GM19455 (cell line): ENCODE measurements around the gene CLTB.
"Not testable (repeated sequence)": the region's sequence is repeated elsewhere in the genome, so short reads cannot be mapped to it uniquely, and the experiment has no call there.

Experiments used
- ATAC-seq: cut with Tn5 transposase; IDR thresholded peaks from one replicate; pipeline ENCODE4 v1.9.1; 2021; ENCODE audit not compliant: unreplicated experiment

CLTB gene

DNA sequence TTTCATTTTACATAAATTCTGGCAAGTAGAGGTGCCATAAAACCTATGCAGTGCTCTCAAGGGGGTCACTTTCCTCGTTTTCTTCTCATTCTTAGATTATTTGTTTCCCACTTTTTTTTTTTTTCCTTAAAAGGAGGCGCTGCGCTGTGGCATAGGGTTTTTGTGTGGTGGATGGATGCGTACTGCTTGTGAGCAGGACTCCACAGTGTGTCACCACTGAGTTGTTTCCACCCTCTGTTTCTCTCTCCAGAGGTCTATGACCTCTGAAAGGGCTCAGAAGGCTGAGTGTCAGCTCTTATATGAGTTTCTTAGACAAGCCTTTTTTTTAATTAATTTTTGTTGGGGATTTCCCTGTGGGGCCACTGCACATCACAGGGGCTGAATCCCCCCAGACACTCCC, 13.6 kb upstream of the CLTB start:
- ATAC-seq = no peak

DNA sequence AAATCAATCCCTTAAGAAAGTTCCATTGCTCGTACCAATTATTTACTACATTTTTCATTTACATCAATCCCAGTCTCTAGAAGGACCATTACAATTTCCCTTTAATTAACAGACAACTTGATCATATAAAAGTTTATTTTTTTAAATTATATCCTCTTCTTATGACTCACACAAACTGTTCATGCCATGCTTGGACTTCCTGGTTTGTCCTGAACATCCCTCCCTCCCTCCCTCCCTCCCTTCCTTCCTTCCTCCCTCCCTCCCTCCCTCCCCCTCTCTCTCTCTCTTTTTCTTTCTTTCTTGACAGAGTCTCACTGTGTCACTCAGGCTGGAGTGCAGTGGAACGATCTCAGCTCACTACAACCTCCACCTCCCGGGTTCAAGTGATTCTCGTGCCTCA, 11.6 kb upstream of the CLTB start:
- ATAC-seq = no peak

DNA sequence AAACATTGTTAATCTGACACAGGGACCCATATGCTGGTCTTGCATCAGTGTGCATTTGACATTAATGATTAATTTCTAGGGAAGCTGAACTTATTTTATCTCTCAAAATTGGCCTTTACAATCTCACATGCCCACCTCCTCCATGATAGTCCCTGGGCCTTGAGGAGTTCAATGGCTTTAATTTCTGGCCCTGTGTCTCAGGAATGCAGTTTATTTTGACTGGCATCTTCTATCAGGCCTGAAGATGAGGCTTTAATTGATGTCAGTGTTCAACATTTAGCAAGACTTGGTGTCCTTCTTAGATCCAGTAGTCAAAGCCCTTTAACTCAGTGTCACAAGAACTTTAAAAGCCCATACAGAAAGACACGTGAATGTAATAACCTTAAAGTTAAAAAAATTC, 10.5 kb upstream of the CLTB start:
- no peak for ATAC-seq

DNA sequence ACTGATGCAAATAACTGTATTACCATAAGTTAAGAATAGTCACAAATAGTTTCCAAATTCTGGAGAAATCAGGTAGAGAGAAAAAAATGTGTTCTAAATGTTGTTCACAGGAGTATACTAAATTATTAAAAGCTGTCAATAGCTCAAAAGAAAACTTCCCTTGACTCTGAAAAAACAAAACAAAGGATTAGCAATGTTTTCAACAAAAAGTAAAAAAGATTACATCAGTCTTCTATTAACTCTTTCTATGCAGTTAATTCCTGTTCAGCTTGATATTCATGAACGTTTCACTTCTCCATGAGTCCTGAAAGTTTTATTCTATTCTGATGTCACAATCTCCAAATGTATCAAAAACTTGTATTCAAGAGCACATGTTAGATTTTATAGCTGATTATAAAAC, 9.5 kb upstream of the CLTB start:
- ATAC-seq = no peak

DNA sequence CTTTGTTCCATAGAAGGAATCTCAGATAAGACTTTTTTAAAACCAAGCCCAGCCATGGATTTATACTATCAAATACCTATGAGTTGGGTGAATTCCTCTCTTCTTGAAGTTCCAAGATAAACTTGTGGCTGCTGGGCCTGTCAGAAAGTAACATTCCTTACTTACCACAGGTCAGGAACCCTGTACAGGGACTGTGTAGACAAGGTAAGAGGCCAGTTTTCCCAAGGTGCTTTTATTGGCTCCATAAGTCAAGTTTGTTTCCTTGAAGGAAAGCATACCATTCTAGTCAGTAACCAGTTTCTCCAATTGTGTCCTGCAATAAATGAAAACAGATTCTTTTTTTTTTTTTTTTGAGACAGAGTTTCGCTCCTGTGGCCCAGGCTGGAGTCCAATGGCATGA, 8.8 kb upstream of the CLTB start:
- ATAC-seq = no peak

DNA sequence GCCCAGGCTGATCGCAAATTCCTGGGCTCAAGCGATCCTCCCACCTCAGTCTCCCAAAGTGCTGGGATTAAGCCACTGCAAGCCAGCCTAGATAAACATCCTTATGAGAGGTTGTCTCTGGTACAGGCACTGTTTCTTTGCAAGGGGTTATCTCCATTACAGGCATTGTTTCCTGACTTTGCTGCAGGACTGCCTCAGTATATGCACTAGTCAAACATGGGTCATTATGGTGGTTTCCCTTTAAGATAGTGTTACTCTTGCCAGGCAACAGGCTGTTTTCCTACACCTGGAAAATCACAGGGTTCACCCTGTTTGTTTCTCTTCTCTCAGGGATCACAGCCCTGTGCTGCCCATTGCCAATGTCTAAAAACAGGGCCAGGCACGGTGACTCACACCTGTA, 7.8 kb upstream of the CLTB start:
- ATAC-seq = no peak

DNA sequence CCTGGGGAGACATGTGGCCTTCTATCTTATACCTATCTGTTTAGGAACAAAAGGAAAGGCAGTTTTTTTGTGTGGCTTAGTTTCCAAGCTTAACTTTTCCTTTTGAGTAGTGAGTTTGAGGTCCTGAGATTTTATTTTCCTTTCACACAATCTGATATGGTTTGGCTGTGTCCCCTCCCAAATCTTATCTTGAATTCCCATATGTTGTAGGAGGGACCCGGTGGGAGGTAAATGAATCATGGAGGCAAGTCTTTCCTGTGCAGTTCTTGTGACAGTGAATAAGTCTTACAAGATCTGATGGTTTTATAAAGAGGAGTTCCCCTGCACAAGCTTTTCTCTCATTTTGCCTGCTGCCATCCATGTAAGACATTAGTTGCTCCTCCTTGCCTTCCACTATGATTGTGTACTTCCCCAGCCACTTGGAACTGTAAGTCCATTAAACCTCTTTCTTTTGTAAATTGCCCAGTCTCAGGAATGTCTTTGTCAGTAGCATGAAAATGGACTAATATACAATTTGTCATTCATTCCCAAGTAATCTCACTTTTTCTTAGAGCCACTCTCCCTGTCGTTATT, 4.7 kb upstream of the CLTB start:
- ATAC-seq = no peak

DNA sequence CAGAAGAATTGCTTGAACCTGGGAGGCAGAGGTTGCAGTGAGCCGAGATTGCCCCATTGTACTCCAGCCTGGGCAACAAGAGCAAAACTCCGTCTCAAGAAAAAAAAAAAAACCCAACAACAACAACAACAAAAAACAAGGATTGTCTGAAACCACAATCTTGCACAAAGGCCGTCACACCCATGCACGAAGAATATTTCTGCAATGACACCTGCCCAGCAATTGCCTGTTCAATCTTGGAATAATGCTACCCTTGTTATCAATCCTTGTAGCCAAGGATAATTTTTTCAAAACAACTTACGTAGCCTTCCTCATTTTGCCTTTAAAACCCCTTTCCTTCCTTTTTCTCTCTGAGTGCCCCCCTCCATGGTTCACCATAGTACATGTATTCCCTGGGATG, 3.7 kb upstream of the CLTB start:
- ATAC-seq = no peak

DNA sequence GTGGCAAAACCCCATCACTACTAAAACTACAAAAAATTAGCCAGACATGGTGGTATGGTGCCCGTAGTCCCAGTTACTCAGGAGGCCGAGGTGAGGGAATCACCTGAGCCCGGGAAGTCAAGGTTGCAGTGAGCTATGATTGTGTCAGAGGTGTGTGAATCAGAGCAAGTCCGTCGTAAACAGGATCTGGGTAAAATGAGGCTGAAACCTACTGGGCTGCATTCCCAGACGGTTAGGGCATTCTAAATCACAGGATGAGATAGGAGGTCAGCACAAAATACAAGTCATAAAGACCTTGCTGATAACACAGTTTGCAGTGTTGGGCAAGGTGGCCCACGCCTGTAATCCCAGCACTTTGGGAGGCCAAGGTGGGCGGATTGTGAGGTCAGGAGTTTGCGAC, 1.9 kb upstream of the CLTB start:
- no peak for ATAC-seq

DNA sequence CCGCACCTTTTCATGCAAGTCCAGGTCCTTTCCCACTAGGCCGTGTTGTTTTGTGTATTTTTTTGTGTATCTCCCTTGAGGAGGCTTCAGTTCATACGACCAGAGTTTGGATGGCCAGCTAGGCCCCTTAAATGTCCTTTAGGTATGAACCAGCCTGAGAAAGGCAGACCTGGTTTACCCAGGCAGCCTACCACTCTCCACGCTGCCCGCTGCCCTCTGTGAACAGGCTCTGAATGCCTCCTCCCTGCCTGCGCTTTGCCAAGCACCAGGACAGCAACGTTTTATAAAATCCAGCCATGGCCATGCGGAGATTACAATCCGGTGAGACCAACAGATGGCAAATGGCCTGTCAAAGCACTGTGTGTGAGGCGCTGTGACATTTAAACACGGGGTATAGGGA, 626 bp upstream of the CLTB start:
- ATAC-seq = no peak

DNA sequence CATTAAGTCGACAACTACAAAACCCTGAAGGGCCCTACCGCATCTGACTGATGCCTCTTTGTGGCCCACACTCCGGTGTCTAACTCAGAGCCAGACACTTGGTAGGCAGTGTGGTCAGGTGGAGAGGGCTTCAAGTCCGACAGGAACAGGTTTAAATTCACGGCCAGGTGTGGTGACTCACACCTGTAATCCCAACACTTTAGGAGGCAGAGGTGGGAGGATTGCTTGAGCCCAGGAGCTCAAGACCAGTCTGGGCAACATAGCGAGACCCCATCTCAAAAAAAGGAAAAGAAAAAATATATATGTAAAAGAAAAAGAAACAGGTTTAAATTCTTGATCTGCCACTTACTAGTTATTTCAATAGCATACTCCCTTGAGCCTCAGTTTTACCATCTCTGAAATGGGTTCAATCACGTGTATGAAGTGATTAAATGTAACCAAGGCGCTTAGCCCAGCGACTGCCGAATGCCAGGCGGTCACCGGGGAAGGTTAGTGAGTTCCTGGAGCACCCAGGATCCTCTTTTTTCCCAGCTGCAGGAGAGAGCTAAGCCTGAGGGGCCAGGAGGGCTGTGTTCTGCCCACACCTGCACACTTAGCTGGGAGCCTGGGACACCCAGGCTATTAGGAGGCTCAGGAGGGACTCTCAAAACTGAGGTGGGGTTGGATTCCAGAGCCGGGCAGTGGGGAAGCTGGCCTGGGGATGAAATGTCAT, 943 bp downstream of the CLTB start:
- peak; percentile 3 for ATAC-seq

DNA sequence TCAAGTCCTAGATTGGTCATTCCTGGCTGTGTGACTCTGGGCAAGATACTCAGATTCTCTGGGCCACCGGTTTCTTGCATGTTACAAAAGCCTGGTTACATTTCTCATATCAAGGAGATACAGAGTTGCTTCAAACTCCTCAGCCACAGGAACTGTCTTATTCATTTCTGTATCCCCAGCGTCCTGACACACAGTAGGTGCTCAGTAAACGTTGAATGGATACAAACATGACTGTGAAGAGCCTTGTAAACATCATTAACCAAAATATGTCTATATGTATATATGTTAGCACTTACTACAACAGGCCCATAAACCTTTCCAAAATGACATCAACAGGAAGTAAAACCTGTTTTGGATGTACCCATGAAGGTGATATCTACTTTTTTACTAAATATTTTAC, 1.6 kb downstream of the CLTB start:
- no peak for ATAC-seq

DNA sequence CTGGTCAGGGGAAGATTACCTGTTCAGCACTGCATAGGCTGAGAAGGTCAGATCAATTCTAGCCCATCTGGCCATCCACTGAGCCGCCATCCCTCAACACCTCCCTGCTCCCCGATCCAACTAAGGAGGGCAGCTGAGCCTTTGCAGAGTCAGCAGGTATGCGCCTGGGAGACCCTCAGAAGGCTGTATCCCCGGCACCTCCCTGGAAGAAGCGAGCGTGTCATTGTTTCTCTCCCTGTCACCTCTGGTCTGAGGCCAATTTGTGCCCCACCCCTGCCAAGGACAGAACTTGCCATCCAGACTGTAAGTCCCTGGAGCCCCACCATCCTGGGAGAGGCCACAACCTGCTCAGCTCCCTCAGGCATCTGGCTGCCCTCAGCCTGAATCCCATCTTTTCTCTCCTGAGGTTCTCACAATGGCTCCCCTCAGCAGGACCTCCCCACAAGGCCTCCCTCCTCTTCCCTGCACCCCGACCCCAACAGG, 2.6 kb downstream of the CLTB start:
- no peak for ATAC-seq

DNA sequence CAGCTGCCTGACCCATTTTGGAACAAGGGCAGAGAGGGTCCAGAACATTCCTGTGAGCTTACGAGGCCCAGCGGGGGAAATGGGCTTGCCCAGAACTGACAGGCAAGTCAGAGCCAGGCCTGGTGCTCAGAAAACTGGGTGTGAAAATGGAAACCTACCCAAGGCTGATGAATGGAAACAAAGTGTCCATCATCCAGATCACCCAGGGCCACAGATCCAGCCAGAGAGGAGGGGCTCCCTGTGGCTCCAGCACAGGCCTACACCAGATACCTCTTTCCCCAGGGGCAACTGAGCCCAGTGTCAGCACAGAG, 3.1 kb downstream of the CLTB start:
- no peak for ATAC-seq

DNA sequence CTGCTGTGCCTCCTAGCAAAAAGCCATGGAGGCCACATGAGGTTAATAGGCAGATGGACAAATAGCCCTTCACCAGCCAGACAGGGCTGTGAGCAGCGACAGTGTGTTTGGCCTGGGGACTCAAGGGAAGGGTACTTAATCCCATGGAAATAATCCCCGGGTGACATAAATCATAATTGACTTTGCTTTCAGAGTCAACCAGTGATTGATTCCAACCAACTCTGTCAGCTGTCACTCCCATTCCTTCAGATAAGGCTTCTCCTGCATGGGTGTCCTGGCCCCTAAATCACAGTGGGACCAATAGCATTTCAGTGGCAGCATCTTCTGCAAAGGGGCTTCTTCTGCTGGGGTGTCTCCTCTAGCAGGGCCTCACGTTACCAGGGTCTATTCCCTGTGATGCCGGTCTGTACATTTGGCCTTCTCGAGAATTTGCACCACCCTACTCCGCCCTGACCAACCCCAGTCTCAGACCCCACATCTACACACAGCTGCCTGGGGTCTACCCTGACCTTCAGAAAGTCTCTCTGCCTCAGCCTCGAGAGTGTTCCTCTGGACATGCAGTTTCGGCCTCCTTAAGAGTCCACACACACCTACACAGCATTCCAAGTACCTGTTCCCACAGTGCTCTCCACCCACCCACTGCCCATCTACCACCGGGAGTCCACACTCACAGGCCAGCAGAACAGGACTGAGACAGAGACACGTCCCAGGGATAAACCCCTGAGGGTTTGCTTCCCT, 3.7 kb downstream of the CLTB start:
- no peak for ATAC-seq

DNA sequence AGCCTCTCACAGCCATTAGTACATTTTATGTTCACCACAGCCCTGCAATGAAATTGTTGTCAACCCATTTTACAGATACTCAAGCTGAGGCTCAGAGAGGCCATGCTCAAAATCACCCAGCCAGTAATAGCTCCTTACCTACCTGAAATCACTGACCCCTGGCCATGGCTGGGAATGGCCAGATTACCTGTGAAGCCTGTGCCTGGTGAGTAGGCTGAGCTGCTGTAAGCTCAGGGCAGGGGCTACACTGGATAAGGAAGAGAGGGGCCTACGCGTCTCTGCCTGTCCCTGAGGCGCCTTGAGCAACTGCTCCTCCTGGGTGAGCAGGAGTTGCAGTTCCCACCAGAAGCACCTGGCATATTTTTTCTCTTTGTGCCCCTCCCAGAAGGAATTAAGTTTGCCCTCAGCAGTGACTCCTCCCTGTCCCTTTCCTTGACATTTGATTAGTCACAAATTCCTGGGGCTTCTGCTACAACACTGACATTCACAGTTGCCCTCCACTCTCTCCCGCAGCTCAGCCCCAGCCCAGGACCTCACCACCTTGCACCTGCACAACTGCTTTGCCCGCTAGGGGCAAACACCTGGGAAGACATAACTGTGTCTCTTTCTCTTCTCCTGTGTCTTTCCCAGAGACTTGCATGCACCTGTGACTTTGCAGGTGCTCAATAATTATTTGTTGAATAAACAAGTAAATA, 5.7 kb downstream of the CLTB start:
- no peak for ATAC-seq

DNA sequence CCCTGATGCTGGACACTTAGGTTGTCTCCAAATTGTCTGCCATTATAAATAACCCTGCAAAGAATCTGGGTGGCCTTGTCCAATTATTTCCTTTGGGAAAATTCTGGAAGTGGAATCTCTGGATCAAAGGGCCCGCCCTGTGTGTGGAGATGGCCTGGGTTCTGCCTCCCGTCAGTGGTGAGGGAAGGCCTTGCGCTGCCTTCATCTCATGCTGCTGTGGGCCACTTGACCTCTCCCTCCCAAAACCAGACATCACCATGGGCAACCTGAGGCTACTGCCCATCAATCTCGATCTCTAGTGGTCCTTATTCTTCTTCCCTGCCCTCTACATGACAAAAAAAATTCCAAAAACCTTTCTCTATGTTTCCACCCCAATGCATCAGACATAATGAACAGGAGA, 6.6 kb downstream of the CLTB start:
- ATAC-seq = no peak

DNA sequence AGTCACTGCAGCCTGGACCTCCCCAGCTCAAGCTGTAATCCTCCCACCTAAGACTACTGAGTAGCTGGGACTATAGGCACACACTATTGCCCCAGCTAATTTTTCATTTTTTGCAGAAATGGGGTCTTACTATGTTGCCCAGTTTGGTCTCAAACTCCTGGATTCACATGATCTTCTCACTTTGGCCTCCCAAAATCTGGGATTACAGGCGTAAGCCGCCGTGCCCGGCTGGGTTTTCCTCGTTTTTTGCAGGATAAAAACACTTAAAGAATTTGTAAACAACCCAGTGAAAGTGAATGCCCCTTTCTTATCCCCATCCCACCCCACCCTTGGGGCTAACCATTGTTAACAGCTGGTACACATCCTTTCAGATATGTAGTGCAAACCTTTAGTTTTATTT, 7.7 kb downstream of the CLTB start:
- ATAC-seq = no peak

DNA sequence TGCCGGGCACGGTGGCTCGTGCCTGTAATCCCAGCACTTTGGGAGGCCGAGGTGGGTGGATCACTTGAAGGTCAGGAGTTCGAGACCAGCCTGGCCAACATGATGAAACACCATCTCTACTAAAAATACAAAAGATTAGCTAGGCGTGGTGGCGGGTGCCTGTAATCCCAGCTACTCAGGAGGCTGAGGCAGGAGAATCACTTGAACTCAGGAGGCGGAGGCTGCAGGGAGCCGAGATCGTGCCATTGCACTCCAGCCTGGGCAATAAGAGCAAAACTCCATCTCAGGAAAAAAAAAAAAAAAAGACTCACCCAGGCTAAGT, 8.1 kb downstream of the CLTB start:
- ATAC-seq = not testable (repeated sequence)

DNA sequence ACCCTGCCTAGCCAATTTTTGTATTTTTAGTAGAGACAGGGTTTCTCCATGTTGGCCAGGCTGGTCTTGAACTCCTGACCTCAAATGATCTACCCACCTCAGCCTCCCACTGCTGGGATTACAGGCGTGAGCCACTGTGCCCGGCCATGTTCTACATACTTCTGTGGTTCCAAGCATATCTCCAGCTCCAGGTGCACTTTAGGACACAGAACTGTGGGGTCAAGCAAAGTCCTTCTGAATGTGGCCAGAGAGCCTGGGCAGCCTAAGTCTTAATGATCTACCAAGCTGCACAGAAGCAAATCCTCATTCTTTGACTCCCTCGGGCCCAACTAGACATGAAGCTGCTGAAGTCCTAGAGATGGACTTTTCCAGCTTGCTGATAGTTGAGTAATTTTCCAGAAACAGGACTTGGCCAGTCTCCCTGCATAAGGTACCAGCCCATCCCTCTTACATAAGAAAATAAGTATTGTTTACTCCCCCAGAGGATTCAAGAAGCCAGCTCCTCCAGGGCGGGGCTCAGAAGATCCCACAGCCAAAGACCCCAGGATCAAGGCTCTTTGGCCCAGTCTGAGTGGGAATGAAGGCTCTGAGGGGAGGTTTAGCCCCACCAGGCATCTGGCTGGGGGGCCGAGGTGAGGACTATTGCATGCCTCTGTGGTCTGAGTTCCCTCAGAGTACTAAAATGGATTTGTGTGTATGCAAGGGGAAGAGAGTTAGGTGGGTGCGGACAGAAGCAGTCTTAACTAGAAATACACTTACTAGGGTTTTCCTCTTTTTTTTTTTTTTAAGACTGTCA, 8.7 kb downstream of the CLTB start:
- ATAC-seq = no peak

DNA sequence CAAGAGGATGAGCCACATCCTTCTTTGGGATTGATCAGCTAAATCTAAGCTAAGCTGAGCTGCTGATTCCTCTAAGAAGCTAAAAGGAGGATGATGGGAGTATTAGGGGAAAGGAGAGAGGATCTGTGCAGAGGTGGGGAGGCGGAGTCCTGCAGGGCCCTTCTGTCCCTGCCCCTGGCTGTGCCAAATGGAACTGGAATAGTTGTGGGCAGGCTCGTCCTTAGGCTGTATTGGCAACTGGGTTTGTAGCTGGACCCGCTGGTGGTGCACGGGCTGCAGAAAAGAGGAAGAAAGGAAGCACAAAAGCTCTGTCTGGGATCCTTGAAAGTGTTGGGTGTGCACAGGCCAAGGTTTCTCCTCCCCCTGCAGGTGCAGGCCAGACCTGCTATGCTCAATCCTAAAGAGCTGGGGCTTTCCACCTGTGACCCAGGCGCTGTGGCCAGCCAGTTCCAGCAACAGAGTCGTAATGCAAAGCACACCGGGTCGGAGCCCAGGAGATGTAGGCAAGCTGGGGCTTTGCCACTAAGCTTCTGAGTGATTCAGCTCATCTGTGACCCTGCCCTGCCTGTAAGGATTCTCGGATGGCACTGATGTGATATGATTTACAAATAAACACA, 9.8 kb downstream of the CLTB start:
- ATAC-seq = no peak
